BE2C (cell line): ENCODE data around the gene DYRK1A.

Experiments
- DNase-seq: peaks from one replicate; pipeline ENCODE4 v3.0.0-alpha.2; 2020
- H3K27me3 ChIP-seq: fragments of 250-450 bp; sonication (Bioruptor Pico); 2 replicates; pipeline ENCODE4 v1.5.1; 2020; ENCODE audit warnings: mild to moderate bottlenecking
- H3K36me3 ChIP-seq: fragments of 250-450 bp; sonication (Bioruptor Pico); 2 replicates; pipeline ENCODE4 v1.5.1; 2020; ENCODE audit warnings: mild to moderate bottlenecking
- H3K4me1 ChIP-seq: fragments of 250-450 bp; sonication (Bioruptor Pico); 2 replicates; pipeline ENCODE4 v1.5.1; 2020
- H3K4me3 ChIP-seq: 2 replicates; pipeline ENCODE4 v1.5.1; 2011; ENCODE audit warnings: low read depth, low read length
- H3K9me3 ChIP-seq: fragments of 250-450 bp; sonication (Bioruptor Pico); 2 replicates; pipeline ENCODE4 v1.5.1; 2020
- TF ChIP-seq, protein P1 (sequence below): IDR thresholded peaks from 2 replicates; pipeline ENCODE4 v1.5.1; 2012; ENCODE audit warnings: mild to moderate bottlenecking, low read depth, low read length

The DYRK1A gene

DNA sequence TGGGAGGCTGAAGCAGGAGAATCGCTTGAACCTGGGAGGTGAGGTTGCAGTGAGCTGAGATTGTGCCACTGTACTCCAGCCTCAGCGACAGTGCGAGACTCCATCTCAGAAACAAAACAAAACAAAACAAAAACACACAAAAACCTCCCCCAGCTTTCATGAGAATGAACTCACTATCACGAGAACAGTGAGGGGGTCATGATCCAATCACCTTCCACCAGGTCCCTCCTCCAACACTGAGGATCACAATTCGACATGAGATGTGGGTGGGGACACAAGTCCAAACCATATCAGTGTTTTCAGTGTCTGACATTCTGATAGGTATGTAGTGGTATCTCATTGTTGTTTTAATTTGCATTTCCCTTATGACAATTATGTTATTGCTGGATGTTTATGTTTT is 31.5 kb upstream of the DYRK1A start:
- Histone ChIP-seq H3K4me3 (no peak overlapping the region), H3K36me3 (no peaks in the 10 kb centered on the region), H3K4me1 (peaks cover 10% of the 10 kb centered on the region), H3K27me3 (no peaks in the 10 kb centered on the region), H3K9me3 (no peaks in the 10 kb centered on the region)
- TF ChIP-seq, protein P1, sequence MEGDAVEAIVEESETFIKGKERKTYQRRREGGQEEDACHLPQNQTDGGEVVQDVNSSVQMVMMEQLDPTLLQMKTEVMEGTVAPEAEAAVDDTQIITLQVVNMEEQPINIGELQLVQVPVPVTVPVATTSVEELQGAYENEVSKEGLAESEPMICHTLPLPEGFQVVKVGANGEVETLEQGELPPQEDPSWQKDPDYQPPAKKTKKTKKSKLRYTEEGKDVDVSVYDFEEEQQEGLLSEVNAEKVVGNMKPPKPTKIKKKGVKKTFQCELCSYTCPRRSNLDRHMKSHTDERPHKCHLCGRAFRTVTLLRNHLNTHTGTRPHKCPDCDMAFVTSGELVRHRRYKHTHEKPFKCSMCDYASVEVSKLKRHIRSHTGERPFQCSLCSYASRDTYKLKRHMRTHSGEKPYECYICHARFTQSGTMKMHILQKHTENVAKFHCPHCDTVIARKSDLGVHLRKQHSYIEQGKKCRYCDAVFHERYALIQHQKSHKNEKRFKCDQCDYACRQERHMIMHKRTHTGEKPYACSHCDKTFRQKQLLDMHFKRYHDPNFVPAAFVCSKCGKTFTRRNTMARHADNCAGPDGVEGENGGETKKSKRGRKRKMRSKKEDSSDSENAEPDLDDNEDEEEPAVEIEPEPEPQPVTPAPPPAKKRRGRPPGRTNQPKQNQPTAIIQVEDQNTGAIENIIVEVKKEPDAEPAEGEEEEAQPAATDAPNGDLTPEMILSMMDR, result no peak
- no peak for DNase-seq

DNA sequence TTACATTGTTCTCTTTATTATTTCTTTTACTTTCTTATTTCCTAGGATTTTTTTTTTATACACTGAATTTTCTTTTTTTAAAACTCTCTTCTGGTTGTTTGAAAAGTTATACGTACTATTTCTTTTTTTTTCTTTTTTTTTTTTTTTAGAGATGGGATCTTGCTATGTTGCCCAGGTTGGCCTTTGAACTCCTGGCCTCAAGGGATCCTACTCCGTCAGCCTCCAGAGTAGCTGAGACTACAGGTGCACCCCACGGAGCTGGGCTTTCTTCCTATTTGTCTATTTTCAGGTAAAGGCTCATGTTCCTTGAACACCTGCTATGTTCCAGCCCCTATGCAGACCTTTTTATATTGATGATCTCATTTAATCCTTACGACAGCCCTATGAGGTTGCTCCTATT is 29.4 kb upstream of the DYRK1A start:
- Histone ChIP-seq H3K4me3 (no peak overlapping the region), H3K27me3 (no peaks in the 10 kb centered on the region), H3K4me1 (peaks cover 15% of the 10 kb centered on the region), H3K9me3 (no peaks in the 10 kb centered on the region), H3K36me3 (no peaks in the 10 kb centered on the region)
- TF ChIP-seq, protein P1, result no peak
- DNase-seq, result no peak

DNA sequence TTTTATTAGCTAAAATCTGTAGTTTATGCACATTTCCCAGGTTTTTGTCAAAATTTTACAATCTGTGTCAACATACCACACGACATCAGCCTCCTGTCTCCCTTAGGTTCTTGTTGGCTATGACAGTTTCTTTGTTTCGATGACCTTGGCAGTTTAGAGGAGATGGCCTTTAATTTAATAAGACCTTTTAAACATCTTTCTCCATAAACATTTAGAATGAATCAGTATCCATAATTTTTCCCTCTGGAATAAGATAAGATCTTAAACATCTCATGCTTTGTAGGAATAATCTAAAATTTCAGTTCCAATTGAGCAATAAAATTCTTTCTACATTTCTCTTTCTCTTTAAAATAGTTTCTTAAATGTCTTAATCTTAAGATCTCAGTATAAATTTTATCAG is 28.7 kb upstream of the DYRK1A start:
- TF ChIP-seq, protein P1, result no peak
- no peaks in the 10 kb centered on the region for H3K27me3 ChIP-seq
- H3K4me3 ChIP-seq, result no peak overlapping the region
- DNase-seq, result no peak
- H3K9me3 ChIP-seq, result no peaks in the 10 kb centered on the region
- H3K36me3 ChIP-seq, result no peaks in the 10 kb centered on the region
- H3K4me1 ChIP-seq, result peaks cover 15% of the 10 kb centered on the region

DNA sequence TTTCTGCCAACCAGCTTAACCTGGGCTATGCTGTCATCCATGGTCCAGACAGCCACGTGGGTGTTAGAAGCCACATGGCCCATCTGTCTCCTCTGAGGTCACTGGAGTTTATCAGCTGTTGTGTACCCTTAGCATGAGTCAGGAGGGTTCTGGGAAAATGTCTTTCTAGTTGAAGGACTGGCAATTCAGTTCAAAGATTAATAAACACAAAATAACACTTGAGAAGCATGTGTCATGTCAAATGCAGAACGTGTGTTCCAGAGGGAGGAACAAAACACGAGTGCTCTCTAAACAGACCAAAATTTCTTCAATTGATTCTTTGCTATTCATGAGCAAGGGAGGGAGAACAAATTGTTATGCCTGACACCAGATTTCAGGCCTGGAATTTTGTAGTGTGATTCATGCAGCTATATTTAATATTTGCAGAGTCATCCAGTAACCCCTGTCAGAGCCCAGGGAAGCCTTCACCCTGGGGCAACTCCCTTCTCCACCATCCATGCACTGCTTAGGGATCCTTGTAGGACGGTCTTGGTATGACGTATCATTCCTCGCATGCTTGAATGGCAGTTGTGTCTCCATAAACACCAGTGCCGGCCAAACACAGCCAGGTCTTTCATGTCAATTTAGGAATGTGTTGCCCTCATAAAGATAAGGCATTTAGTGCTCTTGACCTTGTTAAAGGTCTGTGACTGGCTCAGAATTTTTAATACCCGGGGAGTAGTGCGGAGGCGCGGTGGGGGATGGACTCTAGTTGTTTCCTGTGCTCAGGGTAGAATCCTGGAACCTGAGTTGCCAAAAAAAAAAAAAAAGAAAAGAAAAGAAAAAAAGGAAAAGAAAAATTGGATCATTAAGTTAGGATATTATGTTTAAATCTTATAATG is 27.7 kb upstream of the DYRK1A start:
- Histone ChIP-seq H3K27me3 (no peaks in the 10 kb centered on the region), H3K36me3 (no peaks in the 10 kb centered on the region), H3K4me3 (peak overlapping the region; percentile 19; the same call in 1 of the 2 replicates), H3K9me3 (no peaks in the 10 kb centered on the region), H3K4me1 (peaks cover 15% of the 10 kb centered on the region)
- DNase-seq, result peak; percentile 81
- TF ChIP-seq, protein P1, result no peak

DNA sequence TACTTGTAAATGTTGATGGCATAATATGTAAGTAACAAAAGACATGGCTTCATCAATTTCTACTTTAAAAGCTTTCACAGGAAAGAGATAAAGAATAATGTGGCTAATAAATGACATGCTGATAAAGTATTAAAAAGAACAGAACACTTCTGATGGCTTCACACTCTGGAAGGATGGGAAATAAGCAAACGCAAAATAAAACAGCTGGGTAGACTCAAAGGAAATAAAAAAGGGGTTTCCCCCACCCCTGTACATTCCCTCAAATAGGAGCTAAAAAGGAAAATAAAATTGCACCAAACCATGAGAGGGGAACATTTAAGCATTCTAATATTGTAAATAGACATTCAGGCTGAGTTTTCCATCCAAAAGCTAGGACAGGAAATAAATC is 27.0 kb upstream of the DYRK1A start:
- H3K36me3 ChIP-seq, result no peaks in the 10 kb centered on the region
- peaks cover 15% of the 10 kb centered on the region for H3K4me1 ChIP-seq
- no peak for DNase-seq
- no peak overlapping the region for H3K4me3 ChIP-seq
- H3K27me3 ChIP-seq, result no peaks in the 10 kb centered on the region
- TF ChIP-seq, protein P1, result no peak
- H3K9me3 ChIP-seq, result no peaks in the 10 kb centered on the region

DNA sequence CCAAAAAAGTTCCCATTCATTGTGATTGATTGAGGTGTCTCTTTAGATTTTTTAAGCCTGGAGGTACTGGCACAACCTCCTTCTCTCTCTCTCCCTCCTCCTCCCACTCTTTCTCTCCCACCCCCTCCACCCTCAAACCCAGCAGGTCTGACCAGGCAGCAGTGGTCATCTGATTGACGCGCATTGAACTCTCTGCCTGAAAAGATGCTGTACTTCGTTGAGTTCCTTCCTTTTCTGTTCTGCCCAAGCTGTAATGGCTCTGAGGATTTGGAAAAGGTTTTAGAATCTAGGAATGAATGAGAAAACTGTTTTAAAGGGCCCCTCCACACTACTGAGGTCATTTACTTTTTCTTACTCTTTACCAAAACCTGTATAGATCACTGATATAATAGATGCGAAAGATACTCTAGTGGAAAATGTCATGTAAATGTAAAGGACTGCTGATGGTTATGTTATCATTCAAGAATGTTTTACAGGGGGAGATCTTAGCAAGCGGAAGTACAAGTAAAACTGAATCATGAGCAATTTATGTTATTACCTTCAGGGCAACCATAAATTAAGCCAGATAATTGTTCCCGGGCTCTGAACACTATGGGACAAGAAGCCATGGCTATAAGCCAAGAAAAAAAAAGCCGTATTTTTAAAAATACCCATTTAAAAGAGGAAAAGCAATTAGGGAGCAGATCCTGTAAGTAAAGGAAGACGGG is 25.2 kb upstream of the DYRK1A start:
- TF ChIP-seq, protein P1, result no peak
- Histone ChIP-seq H3K4me1 (peaks cover 15% of the 10 kb centered on the region), H3K4me3 (0 out of 2 replicates have a peak overlapping the region, but pooled peaks have one; percentile 10), H3K36me3 (no peaks in the 10 kb centered on the region), H3K9me3 (no peaks in the 10 kb centered on the region), H3K27me3 (no peaks in the 10 kb centered on the region)
- DNase-seq, result peak; percentile 16
